K562 (cell line): Measurements from ENCODE around the gene SLC2A13. TPM values are rescaled to one million over a fixed set of nuclear protein-coding genes. Genes with fewer than 3 reads are reported as not detected.

Experiments used
- HMGN3 ChIP-seq: IDR thresholded peaks from 2 replicates; pipeline ENCODE4 v1.6.1; 2011; ENCODE audit warnings: borderline replicate concordance, low read depth, mild to moderate bottlenecking, mixed read lengths, low read length; ENCODE audit not compliant: insufficient read length; ENCODE audit errors: extremely low read depth
- MYC ChIP-seq, 2 experiments: fragments of 250-450 bp in 1 of 2; sonication (Bioruptor Pico) in 1 of 2; IDR thresholded peaks; 2 replicates each; pipeline versions ENCODE4 v1.5.1 to v1.6.1; 2012 to 2021; ENCODE audit warnings: low read depth in 2 of 2, borderline replicate concordance in 1 of 2, improper control_type of control experiment in 1 of 2, low read length in 1 of 2, mild to moderate bottlenecking in 1 of 2, moderate library complexity in 1 of 2
- U2AF1 ChIP-seq: fragments of 200-400 bp; formaldehyde crosslinking; optimal IDR thresholded peaks from 2 replicates; pipeline ENCODE3; 2017; ENCODE audit warnings: mild to moderate bottlenecking, low read depth, low read length, moderate library complexity
- polyA plus RNA-seq, 8 experiments: library from polyadenylated mRNA; depleted of rRNA in 4 of 8; stranded (reverse) in 5 of 8; unstranded in 3 of 8; fragments of >200 nt; fragmentation: Nextera tagmentation in 2 of 8; fragmentation: Illumina TruSeq in 1 of 8; extraction: Ambion mirVana in 2 of 8; extraction: Trizol in 1 of 8; gene quantifications; 2 replicates each; pipeline versions ENCODE4 v1.2.1 to v1.2.3, GENCODE V29; 2011 to 2014; ENCODE audit warnings: inconsistent platforms in 1 of 8, missing spikeins in 1 of 8
- total RNA-seq, 7 experiments: library from RNA; depleted of rRNA in 6 of 7; stranded (reverse); fragments of >200 nt in 6 of 7; fragmentation: Illumina TruSeq in 2 of 7; extraction: Trizol in 2 of 7; gene quantifications; 2 replicates each; pipeline versions ENCODE4 v1.2.1 to v1.2.3, GENCODE V29; 2011 to 2021; ENCODE audit warnings: low replicate concordance in 1 of 7
- TF ChIP-seq, protein P1 (sequence below): fragments of 250-450 bp; sonication (Bioruptor Pico); IDR thresholded peaks from 2 replicates; pipeline ENCODE4 v1.8.0; 2022; ENCODE audit warnings: moderate library complexity, mild to moderate bottlenecking, inconsistent platforms
- TF ChIP-seq, protein P2 (sequence below): fragments of 450-650 bp; IDR thresholded peaks from 2 replicates; pipeline ENCODE4 v1.6.1; 2016; ENCODE audit warnings: antibody characterized with exemption

SLC2A13 gene
- total and polyA plus RNA-seq, 9 of the 15 experiments (the other 6 are each of a cell fraction or from before 2014, with no cell fraction given), result 1.7 to 12.4 (median 9.0) TPM

DNA sequence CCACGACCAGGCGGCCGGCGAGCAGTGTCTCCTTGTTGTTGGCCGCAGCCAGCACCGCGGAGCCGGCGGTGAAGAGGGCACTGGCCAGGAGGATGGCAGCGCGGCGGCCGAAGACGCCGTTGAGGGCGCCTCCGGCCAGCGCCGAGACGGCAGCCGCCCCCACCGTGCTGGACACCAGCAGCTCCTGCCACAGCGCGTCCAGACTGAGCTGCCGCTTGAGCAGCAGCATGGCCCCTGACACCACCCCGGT, 691 bp downstream of the SLC2A13 start (continued):
- TF ChIP-seq, protein P1, sequence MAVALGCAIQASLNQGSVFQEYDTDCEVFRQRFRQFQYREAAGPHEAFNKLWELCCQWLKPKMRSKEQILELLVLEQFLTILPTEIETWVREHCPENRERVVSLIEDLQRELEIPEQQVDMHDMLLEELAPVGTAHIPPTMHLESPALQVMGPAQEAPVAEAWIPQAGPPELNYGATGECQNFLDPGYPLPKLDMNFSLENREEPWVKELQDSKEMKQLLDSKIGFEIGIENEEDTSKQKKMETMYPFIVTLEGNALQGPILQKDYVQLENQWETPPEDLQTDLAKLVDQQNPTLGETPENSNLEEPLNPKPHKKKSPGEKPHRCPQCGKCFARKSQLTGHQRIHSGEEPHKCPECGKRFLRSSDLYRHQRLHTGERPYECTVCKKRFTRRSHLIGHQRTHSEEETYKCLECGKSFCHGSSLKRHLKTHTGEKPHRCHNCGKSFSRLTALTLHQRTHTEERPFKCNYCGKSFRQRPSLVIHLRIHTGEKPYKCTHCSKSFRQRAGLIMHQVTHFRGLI (CRISPR knock-in tag), result no peak
- peak; percentile 42 for TF ChIP-seq HMGN3
- TF ChIP-seq U2AF1, result peak; percentile 8
- TF ChIP-seq, protein P2, sequence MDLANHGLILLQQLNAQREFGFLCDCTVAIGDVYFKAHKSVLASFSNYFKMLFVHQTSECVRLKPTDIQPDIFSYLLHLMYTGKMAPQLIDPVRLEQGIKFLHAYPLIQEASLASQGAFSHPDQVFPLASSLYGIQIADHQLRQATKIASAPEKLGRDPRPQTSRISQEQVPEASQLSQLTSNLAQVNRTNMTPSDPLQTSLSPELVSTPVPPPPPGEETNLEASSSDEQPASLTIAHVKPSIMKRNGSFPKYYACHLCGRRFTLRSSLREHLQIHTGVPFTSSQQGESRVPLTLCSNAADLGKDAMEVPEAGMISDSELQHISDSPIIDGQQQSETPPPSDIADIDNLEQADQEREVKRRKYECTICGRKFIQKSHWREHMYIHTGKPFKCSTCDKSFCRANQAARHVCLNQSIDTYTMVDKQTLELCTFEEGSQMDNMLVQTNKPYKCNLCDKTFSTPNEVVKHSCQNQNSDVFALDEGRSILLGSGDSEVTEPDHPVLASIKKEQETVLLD, result no peak
- TF ChIP-seq MYC (IDR thresholded peaks at IDR 0.05; ENCODE audit: low read depth, low read length), result peak; percentile 2; the same call in 1 of the 2 replicates
- TF ChIP-seq MYC (CRISPR knock-in tag; IDR thresholded peaks at IDR 0.05; ENCODE audit: borderline replicate concordance, low read depth), result no peak
- TF ChIP-seq, all 486 proteins: peak for 11
